CD4-positive, alpha-beta T cell treated with Interleukin-12 subunit alpha and Interleukin-12 subunit beta, for 1 hour (primary cell): Measurements from ENCODE around the gene CYP4F22.
"Not testable (repeated sequence)": the region's sequence is repeated elsewhere in the genome, so short reads cannot be mapped to it uniquely, and the experiment has no call there.

Experiments
- DNase-seq: peaks from one replicate; pipeline ENCODE4 v3.0.0-alpha.2; 2020

The CYP4F22 gene

DNA sequence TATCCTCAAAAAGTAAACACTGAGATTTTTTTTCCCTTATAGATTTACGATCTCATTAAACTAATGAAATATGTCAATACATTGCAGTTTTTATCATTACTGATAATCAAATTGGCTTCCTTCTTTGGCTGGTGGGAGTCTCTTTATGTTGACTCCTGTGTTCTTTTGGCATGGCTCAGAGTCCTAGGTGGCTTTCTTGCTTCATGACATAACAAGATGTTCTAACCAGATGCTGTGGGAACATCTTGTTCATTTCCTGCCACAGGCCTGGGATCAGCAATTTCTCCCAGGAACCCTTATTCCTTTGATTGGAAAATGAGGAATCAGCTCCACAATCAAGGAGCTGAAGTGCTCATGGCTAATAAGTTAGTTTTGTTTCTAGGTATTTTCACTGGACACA, 13.2 kb upstream of the CYP4F22 start:
- DNase-seq: no peak

DNA sequence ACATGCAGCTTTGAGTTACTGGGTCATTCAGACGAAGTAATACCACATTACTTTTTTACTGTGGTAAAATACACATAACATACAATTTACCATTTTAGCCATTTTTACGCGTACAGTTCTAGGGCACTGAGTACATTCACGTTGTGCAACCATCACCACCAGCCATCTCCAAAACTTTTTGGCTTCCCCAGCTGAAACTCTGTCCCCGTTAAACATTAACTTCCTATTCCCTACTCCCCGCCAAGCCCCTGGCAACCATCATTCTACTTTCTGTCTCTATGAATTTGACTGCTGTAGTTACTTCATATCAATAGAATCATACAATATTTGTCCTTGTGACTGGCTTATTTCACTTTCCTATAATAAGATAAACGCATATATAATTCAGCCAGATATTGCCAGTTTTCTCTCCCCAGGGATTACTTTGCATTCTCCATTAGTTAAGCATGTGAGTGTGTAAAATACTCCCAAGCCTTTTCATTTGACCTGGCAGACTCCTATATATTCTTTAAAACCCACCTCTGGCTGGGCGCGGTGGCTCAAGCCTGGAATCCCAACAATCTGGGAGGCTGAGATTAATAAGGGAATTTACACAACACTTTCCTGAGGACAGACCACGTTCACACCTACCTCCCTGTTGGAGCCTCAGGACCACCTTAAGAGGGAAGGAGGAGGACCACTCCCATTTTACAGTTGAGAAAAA, 10.0 kb upstream of the CYP4F22 start:
- DNase-seq: no peak

DNA sequence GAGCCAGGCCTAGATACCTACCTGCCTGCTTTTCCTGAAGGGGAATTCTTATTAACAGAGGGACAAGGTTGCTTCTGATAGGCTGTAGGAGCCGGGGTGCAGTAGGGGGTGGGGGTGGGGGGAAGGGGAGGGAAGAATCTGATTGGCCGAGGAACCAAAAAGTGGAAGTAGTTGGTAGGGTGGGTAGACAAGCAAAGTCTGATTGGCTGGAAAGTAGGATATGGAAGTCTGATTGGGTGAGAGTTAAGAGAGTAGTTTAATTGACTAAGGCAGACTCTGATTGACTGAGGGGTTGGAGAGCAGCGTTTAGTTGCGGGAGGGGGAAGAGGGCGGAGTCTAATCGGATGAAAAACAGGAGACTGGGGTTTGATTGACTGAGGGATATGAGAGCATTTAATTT, 9.4 kb upstream of the CYP4F22 start:
- no peak for DNase-seq

DNA sequence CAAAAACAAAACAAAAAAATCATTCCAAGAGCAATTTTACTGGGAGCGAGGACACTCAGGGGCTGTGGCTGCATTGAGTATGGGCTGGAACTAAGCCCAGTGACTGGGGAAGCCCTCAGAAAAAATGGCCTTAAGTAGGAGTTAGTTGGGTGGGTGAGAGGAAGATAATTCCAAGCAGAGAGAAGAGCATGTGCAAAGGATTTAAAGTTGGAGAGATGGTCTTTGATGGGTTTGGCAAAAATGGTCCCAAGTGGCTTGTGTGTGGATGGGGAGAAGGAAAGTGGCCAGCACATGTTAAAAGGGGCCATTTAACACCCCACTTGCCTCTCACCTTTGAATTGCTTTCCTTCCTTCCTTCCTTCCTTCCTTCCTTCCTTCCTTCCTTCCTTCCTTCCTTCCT, 6.7 kb upstream of the CYP4F22 start:
- no peak for DNase-seq

DNA sequence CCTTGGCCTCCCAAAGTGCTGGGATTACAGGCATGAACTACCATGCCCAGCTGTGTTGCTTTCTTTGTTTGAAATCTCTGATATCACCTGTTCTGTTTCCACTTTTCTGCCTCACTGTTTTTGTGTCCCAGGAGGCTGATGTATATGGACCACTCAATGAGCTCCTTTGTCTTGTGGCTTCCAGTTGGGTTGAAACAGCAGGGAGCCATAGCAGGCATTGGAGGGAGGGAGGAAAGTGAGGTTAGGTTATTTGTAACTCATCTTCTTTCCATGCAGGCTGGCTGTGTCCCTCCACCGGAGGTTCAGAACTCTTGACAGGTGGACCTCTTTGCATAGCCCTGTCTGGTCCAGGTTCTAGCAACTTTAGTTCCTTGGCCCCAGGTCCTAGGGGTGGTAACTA, 6.1 kb upstream of the CYP4F22 start:
- DNase-seq: no peak

DNA sequence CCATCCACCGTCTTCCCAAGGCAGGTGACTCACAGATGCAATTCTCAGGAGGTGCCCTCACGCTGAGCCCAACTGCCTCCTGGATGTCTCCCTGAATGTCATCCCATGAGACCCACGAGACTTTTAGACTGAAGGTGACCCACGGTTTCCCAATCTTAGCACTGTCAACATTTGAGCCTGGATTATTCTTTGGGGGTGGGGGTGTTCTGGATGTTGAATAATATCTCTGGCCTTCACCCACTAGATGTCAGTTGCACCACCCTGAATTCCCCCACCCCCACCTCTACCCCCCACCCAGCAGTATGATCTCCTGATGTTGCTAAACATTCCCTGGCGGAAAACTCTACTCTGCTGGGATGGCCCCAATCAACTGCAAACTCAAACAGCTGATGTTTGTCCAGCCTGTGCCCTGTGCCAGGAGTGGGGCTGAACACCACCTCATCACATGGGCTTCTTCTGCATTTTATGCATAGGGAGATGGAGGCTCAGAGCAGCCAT, 2.2 kb upstream of the CYP4F22 start:
- no peak for DNase-seq

DNA sequence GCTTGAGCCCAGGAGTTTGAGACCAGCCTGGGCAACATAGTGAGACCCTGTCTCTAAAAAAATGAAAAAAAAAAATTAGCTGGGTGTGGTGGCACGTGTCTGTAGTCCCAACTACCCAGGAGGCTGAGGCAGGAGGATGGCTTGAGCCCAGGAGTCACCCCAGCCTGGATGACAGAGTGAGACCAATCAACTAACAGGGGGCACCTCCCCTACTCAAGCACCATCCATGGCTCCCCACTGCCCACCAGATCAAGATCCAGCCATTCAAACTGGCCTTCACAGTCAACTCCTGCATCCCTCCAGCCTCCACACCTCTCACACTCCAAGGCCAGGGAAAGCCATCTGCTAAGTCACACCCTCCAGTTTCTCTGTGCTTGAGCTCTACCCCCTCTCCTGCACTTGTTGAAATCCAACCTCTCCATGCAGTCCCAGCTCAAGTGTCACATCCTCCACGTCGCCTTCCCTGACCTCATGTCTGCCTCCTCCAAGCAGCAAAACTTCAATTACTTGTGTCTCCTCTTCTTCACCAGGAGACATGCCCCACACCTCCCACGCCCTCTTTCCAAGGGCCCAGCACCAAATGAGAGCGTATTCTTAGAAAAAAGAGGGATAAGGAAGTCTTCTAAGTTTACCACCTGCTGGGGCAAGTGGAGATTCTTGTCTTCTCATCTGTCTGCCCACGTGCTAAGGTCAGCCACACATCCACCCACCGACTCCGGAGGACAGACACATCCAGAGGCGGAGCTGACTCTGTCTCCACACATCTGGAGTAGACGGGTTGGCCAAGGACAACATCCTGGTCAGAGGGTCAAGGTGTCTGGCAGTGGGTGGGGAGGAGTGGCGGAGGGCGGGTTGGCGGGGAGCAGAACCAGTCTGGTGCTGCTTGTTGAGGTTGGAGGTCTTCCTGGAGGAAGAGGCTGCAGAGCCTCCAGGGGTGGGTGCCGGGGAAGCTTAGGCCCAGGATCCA, 974 bp upstream of the CYP4F22 start:
- DNase-seq: no peak

DNA sequence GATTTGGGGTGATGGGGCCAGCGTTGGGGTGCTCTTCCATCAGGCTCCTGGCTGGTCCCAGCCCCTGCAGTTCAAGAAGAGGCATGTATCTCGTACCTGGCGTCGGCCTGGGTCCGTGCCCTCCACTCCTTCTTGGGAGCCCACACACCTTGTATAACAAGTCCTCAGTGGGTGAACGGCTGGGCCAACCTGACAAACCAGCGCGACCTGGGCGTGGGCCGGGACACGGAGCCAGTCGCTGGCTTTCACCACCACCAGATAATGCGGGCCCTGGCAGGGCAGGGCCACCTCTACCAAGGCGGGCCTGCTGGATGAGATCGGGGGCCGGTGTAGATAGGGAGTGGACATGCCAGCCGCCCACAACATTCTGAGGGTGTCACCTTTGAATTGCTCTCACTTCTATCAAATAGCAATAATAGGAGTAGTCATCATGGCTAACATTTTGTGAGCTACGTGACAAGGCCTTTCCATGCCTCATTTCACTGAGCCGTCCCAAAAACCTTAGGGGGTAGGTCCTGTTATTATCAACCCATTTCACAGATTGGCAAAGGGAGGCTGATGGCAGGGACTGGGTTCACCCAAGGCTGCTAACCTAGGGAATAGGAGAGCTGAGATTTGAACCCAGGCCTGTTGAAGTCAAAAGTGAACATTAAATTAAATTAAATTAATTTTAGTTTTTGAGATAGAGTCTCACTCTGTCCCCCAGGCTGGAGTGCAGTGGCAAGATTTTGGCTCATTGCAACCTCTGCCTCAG, 3.5 kb downstream of the CYP4F22 start:
- DNase-seq: no peak

DNA sequence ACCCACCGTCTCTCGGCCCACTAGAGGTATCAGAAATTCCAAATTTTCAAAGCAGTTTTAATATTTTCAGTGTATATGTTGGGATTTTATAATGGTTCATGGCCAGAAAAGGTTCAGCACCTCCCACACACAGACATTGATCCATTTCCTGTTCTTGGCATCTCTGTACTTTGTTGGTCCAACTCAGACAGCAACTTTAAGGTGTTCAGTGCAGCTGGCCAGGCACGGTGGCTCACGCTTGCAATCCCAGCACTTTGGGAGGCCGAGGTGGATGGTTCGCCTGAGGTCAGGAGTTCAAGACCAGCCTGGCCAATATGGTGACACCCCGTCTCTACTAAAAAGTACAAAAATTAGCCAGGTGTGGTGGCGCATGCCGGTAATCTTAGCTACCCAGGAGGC, 6.9 kb downstream of the CYP4F22 start:
- not testable (repeated sequence) for DNase-seq

DNA sequence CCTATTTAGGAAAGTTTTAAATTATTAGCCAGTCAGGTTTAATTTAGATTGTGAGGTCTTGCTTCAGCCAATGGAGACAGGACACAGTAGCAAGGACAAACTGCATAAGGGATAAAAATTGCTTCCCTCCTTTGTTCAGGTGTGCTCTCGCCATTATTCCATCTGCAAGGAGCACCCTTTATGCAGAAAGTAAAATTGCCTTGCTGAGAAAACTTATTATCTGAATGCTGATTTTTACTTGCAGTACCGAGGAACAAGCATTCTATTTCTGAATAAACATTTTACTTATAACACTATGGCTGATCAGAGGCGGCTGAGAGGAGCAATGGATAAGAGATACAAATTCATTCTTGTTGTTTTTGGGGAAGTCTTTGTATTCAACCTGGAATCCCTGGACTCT, 8.0 kb downstream of the CYP4F22 start:
- DNase-seq: no peak

DNA sequence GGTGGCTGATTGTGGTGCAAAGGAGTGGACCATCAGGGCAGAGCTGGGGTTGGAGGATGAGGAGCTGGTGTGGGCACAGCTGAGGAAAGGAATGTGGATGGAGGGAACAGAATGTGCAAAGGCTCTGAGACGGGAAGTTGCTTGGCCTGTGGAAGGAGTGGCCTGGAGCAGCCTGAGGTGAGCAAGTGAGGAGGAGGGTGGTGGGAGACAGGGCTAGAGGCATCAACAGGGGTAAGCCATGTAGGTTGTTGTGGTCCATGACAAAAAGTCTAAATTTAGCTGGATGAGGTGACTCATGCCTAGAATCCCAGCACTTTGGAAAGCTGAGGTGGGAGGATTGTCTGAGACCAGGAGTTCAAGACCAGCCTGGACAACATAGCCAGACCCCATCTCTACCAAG, 9.5 kb downstream of the CYP4F22 start:
- no peak for DNase-seq

DNA sequence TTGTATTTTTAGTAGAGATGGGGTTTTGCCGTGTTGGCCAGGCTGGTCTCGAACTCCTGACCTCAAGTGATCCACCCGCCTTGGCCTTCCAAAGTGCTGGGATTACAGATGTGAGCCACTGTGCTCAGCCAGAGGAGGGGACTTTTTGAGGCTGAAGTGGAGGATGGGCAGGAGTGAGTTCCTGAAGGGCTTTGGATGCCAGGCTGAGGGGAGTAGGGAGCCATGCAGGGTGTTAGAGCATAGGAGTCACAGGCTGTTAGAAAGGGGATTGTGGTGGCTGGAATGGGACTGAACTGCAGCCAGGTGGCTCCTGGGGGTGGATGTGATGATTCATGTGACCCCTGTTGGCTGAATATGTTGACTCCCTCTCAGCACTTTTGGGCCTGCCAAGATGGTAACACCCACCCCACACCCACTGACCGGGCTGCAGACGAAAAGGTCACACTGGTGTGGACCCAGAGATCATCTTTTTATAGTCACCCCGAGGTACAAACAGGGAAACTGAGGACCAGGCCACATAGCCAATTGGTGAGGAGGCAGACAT, 11.2 kb downstream of the CYP4F22 start:
- DNase-seq: no peak

DNA sequence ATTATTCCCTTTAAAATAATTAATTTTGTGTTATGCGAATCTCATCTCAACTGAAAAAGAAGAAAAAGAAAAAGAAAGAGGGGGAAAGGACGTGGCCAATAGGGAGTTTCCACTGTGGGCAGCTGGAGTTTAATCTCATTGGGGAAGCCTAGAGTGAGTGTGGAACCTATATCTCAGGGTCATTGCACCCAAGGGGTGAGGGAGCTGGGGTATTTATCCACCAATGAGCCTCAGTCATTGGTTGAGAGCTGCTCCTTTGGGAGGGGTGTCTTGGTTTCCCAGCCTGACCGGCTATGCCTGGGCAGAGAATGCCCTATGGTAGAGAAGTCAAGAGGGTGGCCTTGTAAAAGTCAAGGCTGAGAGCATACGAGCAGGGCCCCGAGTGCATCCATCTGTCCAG, 16.5 kb downstream of the CYP4F22 start:
- DNase-seq: no peak

DNA sequence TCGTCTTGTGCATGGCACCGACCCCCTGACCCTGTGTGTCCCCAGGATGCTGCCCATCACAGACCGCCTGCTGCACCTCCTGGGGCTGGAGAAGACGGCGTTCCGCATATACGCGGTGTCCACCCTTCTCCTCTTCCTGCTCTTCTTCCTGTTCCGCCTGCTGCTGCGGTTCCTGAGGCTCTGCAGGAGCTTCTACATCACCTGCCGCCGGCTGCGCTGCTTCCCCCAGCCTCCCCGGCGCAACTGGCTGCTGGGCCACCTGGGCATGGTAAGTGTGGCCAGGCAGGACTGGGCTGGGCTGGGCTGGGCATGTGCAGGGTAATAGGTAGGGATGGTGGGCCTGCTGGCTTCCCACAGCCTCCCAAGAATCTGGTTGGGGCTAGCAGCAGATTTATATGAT, 17.0 kb downstream of the CYP4F22 start:
- no peak for DNase-seq

DNA sequence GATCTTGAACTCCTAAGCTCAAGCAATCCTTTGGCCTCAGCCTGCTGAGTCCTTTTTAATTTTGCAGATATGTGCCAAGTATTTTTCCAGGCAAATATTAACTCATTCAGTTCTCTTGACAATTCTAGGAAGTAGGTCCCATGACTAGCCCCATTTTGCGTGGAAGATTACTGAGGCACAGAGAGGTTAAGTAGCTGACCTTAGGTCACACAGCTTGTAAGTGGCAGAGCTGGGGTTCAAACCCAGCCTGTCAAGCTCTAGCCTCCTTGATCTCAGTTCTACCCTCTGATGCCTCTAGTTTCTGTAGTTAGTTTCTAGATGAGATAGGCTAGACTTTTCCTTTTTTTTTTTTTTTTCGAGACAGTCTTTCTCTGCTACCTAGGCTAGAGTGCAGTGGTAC, 18.1 kb downstream of the CYP4F22 start:
- DNase-seq: no peak

DNA sequence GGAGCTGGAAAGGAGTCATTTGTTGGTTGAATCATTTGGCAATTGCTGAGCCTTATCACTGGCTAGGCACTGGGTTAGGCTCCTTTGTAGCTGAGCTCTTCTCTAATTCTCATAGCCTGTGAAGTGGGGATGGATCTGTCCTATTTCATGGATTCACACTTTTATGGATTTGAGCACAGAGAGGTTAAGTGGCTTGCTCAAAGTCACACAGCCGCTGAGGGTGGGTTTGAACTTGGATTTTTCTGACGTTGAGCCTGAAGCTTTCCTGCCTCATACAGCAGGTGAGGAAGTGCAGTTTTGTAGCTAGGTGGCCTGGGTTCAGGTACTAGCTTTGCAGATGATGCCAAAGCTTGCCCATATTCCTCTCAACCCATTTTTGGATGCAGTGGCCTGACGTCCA, 19.4 kb downstream of the CYP4F22 start:
- no peak for DNase-seq

DNA sequence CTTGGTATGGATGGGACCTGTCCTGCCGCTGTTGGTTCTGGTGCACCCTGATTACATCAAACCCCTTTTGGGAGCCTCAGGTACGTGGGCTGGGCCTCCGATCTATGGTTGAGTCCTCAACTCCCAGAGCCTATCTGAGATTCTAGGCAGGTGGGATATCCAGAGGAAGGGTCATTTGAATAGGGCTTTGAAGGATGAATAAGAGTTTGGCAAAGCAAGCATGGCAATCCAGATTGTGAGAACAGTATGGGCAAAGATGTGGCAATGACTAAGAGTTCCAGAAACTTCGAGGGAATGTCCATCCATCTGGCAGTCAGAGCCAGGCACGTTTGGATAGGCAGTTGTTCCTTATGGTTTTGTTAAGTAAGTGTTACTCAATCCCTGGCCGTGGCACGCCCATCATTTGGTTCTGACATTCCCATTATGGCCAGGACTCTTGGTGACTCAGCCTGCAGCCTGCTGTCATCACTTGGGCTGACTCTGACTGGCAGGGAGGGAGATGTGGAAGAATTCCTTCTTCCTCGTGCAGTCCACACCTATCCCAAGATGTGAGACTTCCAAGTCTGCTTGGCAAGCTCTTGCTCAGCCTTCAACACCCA, 21.5 kb downstream of the CYP4F22 start:
- no peak for DNase-seq

DNA sequence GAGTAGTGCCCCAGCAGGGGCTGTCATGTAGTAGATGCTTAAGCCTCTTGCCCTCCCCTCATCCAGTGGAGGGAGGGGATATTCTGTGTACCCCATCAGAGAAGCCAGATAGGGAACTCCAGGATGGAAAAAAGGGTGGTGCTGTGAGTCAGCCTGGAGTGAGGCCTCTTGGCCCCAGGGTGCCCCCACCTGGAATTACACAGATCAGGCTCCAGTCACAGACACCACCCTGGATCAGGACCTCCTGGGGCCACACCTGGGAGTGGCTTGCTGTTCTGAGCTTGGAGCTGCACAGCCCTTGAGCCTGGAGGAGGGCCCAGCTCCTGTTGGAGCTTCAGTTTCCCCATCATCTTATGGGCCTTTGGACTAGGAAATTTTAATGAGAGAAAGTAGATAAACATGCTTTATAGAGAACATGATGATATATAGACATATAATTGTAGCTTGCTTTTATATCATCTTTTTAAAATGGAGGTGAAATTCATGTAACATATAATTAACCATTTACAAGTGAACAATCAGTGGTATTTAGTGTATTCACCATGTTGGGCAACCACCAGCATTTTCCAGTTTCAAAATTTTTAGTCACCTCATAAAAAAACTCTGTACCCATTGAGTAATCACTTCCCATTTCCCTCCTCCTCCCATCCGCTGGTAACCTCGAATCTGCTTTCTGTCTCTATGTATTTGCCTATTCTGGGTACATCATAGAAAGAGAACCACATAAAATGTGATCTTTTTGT, 24.6 kb downstream of the CYP4F22 start:
- no peak for DNase-seq

DNA sequence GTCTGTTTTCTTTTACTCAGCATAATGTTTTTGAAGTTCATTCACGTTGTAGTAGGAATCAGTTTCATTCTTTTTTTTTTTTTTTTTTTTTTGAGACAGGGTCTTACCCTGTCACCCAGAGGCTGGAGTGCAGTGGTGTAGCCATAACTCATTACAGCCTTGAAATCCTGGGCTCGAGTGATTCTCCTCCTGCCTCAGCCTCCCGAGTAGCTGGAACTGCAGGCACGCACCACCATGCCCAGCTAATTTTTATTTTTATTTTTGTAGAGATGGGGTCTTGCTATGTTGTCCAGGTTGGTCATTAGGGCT, 25.2 kb downstream of the CYP4F22 start:
- not testable (repeated sequence) for DNase-seq

DNA sequence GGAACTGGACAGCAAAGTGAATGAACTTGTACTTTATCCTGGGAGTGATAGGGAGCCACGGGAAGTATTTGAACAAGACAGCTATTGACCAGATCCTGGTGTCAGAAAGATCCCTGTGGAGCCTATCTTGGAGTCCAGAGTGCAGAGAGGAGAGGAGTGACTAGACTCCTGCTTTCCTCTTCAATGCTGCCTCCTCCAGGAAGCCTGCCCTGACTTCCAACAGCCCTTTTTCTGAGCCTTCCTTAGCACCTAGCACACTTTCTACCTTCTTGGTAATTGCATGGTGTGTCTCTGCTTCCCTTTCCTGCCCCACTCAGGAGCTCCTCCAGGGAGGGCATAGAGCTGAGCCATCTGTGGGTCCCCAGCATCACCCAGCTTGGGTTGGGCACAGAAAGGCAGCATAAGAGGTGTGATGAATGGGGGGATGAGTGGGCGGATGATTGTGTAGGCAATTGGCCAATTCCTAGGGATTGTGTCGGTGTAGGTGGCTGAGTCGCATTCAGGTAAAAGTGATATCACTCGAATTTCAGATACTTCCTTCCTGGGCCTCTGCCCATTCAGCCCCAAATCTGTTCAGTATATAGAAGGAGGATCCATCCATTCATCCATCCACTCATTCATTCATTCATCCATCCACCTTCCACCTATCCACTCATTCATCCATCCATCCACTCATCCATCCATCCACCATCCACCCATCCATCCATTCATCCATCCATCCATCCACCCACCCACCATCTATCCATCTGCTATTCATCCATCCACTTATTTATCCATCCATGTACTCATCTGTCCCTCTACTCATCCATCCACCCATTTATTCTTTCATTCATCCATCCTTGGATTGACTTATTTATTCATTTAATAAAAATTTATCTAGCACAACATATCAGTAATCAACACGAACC, 26.9 kb downstream of the CYP4F22 start:
- DNase-seq: no peak

DNA sequence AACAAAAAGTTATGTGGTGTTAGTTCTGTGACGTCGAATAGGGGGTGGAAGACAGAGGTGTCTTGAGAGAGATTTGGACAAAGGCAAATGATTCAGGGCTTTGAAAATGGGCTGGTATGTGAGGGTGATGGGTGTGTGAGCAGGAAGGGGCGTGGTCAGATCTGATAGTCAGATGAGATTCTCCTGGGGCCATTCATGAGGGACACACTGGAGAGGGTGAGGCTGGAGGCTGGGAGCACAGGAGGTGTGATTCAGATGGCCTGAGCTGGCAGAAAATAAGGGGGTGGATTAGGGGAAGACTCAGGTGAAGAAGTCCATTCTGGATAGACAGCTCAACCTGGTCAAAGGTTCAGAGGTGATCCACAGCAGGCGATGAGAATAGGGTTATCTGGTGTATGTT, 28.0 kb downstream of the CYP4F22 start:
- no peak for DNase-seq
